ENCODE measurements around the gene LPP.

Gene LPP

DNA sequence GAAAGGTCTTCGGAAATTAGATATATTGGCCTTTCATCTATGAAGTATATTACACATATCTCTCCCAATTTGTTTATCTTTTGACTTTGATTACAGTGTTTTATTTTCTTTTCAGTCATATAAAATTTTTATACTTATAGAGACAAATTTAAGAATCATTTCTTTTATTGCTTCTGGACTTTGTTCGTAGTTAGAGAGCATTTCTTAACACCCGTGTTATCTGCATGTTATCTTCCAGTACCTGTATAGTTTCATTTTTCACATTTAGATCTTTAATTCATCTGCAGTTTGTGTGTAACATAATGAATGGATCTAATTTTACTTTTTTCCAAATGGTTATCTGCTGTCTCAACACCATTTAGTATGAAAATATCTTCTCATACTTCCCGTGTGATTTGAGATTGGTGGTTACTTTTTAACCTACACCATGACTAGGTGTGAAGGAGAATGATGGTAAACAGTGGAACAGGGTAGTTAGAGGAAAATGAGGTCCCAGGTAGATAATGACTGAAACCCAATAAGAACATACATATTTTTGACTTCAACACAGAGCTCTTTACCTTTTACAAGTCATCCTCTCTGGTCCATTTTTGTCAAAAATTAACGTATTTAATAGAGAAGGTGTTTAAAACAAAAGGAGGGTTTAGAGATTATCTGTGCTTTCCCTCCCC lies 99.3 kb downstream of the LPP start:
- DNase-seq (ENCODE audit: low read depth), result no peak

DNA sequence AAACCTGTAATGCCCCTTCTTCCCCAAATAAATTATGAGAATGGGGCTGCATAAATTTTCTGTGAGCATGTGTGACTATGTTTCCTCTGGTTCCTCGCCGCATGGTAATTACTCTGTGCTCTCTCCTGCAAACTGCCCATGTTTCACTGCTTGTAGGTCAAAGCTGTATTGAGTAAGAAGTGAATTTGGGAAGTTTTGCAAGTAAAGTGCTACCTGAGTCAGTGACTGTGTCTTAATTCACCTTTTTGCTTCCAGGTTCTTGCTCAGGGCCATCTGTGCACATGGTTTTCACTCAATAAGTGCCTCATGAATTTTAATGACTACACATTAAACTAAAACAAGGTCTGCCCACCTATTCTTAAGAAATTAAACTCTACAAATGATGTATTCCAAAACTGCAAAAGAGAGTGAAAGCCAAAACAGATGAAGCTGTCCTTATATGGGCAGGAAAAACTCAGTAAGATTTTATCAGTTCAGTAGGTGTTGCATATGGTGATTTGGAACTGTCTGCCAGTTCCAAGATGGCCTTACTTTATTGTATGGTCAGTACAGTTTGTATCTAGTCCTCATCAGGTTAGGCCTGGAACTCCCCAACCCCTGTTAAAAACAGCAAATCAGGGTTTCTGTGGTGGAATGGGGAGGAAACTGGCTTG lies 100.0 kb downstream of the LPP start:
- DNase-seq (ENCODE audit: low read depth), result no peak

DNA sequence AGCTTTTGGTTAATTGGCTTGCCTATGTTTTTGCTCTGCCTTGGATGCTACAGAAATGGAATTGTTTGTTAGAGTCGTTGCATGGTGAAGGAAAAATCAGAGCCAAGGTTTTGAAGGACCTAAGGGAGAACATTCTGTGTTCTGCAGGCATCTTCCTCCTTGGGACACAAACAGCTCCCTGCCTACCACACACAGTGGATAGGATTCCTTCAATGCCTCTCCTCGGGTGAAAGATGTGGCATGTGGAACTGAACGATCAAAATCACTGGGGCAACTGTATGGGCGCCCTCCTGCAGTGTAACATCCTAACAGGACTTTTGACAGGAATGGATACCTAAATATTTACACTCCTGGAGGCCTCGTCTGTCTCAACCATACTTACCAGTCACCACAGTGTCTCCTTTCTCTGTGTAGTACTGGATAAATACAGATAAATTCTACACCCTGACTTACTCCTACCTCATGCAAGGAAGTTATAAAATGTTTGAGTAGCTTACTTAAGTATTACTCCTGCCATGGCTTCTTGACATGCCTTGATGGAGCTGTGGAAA lies 100.6 kb downstream of the LPP start:
- no peak for DNase-seq (ENCODE audit: low read depth)

DNA sequence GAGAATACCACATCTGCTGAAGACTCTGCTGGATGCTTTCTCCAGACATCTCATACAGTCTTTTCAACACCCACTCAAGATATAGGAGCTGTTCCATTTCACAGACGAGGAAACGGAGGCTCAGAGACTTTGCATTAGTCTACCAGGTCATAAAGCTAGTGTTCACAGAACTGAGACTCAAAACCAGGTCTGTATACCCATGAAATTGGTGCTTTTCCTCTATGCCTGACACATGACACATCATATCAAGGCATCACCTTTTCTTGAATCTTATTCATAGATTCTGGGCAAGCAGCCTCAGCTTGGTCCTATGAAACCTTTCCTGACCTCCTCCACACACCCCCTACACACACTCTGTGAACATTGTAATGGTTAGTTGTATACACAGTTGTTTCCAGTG lies 101.2 kb downstream of the LPP start:
- DNase-seq (ENCODE audit: low read depth), result no peak

DNA sequence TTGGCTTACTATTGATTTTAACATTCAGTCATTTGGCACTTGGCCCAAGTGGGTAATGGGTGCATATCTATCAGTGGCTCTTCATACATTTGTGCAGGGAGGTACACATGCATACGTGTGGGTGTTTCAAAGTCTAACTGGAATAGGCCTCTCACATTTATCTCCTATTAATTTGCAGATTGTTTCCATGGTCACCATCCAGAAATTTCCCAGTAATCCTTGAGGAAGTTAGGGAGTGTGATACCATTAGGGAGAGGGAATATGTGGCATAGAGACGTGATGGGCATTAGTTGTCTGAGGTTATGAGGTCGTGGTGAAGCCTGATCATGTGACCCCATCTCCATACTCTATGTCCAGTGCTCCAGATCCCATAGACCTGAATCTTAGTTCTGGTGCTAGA lies 102.8 kb downstream of the LPP start:
- no peak for DNase-seq (ENCODE audit: low read depth)

DNA sequence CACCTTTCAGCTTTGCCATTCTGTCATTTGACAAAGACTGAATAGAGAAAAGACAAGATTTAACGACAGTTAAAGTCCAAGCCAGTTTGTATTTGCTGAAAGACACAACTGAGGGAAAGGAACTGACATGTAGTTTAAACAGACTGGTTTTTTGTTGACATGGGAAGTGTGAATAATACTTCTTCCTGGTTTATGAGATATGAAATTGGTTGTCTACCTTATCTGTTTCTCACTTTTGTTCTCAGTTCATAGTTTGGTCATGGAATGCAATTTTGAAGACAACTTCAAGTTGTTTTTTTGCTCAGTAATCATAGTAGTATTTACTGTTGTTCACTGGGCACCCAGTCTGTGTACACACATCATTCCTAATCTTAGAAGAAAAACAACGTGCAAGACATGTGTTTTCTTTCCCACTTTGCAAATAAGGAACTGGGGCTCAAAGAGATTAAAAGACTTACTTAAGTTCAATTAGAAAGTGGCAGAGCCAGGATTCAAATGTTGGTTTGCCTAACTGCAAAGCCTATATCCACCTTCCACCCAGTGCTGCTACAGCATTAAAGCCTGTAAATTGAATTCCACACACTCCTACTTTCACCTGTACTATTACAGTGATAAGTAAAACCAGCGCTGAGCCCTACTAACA lies 103.5 kb downstream of the LPP start:
- DNase-seq (ENCODE audit: low read depth), result no peak

DNA sequence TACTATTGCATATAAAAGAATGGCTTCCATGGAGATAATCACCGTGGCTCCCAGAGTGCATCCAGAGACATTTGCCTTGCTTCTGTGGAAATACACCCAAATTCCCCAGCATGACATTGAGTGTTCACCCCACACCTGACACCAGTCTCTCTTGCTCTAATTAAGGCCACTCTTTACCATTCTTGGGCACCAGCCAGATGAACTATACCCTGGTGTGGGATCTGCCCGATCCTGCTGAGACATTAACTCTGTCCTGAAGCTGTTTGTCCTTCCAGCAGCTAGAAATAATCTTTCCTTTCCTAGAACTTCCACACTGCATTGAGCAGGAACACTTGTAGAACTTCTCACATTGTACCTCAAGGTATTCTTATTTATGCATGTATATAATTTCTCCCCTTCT lies 105.2 kb downstream of the LPP start:
- DNase-seq (ENCODE audit: low read depth), result no peak

DNA sequence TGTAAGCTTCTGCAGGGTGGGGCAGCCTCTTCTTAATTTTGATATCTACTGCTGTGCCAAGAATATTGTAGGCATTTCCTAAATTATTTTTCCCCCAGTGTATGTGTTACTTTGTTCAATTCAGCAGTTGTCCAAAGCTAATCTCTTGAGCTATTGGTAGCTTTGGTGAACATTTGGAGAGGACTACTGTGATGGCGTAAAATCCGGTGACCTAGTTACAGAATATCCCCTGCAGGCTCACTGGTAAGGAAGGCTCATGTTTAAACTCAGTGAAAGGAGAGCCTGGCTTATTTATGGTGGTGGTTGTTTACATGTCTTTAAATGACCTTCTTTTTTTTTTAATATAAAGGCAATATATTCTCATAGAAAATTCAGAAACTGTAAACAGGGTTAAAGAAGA lies 105.6 kb downstream of the LPP start:
- DNase-seq (ENCODE audit: low read depth), result no peak

GRCh38 chr3:188261011-188261410 lies 107.1 kb downstream of the LPP start:
- no peak for DNase-seq (ENCODE audit: low read depth)

DNA sequence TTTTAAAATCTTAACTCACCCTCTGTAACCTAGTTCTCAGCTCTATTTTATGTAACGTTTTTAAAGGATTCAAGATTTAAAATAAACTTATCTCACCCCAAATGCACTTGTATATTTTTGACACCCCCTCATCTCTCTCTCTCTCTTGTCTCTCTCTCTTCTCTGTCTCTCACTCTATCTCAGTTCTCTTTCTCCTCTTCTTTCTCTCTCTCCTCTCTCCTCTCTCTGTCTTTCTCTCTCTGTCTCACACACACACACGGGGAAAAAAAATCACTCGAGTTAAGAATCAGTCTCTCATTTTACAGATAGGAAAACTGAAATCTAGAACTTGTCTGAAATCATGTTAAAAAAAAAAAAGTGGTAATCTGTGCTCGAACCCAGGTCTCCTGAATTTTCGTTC lies 108.5 kb downstream of the LPP start:
- no peak for DNase-seq (ENCODE audit: low read depth)

GRCh38 chr3:188262913-188263683 lies 109.1 kb downstream of the LPP start:
- peak; percentile 86 for DNase-seq (ENCODE audit: low read depth)

DNA sequence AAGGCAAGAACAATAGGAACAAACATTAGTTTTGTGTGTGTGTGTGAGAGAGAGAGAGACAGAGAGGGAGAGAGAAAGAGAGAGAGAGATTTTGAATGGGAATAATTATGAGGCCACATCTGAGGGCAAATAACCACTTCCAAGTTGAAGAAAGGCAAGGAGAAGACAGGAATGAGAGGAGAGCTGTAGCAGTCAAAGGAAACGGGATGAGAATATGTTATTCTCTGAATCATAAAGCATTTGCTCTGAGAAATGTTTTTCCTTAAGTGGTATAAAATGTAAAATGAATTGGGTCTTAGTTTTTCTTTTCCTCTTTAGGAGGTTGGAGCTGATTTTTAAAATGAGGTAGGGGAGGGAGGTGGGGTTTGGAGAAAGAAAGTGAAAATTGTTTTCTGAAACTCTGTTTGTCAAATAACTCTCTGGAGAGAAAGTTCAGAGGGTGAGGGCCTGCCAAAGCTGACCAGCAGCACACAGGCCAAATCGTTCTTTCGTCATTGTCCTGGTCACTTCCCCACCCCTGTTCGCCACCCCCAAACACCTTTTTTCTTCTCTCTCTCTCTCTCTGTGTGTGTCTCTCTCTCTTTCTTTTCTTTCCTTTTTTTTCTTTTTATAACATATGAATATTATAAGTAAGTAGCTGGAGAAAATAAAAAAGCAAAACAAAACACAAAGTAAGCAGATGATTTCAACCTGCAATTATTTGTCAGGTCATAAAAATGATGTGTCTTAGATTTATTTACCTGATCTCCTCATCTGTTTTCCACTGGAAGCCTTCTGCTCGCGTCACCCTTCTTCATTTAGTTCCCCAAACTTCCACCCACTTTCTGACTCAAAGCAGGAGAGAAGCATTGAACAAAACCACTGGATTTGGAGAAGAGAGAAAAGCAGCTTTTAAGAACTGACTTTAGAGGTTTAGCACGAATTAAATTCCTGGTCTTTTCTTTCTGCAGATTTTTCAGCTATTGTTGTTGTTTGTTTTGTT lies 110.6 kb downstream of the LPP start:
- no peak for DNase-seq (ENCODE audit: low read depth)

- no peak for DNase-seq (ENCODE audit: low read depth)
These were observed 112.8 kb downstream of the LPP start for GRCh38 chr3:188266562-188267274.

- DNase-seq (ENCODE audit: low read depth), result no peak
These were observed 113.9 kb downstream of the LPP start for GRCh38 chr3:188267790-188268335.

- DNase-seq (ENCODE audit: low read depth), result no peak
These were observed 114.4 kb downstream of the LPP start for GRCh38 chr3:188268336-188268735.

DNA sequence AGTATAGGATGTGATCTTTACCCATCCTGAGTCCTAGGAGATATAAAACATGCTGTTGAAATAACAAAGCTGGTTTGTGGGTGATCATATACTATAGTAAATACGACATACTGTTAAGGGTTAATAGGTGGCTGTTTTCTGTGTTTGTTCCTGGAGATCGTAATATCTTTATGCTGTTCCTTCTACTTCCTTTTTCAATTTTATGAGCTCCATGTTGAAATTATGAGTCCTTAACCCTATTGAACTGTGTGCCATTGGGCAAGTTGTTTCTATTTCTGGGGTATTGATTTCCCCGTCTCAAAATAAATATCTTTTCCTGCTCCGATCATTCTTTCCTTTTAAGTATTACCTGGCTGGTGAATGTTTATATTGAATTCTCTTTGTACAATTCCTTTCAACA lies 115.1 kb downstream of the LPP start:
- no peak for DNase-seq (ENCODE audit: low read depth)

- peak; percentile 92 for DNase-seq (ENCODE audit: low read depth)
These were observed 116.5 kb downstream of the LPP start for GRCh38 chr3:188270423-188270972.

DNA sequence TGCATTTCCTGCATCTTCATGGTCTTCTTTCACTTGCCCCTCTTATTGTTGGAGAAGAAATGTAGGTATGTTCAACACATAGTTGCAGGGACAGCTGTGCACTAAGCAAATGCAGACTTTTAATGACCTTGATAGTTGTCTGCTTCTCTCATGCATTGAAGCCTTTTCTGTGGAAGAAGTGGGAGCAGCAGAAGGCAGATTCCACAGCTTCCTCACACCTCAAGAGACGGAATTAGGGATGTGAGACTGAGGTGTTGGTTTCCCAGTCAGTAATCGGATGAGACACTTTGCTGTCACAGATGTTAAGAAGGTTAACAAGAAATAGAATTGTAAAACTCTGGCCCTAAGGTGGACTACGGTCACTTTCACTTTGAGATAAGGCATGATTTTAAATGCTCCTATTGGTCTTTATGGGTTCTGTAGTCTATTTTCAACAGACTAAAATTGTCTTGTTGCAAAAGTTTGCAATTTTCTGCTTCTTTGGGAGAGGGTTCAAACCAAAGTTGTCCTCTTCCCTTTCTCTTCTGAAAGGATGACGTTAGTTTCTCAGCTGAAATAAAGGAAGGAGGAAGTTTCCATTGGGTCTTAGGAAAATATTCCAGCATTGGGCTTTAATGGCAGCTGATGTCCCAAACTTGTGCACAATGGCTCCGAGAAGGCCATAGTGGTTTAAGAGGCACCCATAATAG lies 117.4 kb downstream of the LPP start:
- DNase-seq (ENCODE audit: low read depth), result no peak
